Endothelial cell of umbilical vein (primary cell): ENCODE measurements around the gene MBLAC1. TPM values are rescaled to one million over a fixed set of nuclear protein-coding genes. Genes with fewer than 3 reads are reported as not detected.
A peak's percentile ranks its signal among the peaks of the same experiment; 100 is the strongest.

ENCODE experiments used
- BruUV-seq: library from RNA; stranded (reverse); fragments of 400-500 nt; replicated peaks from 2 replicates; lab custom pipeline; 2021; lab: Mats Ljungman, UMichigan
- CTCF ChIA-PET: fragments of 300-600, 350-600 bp; sonication (Branson Sonifier 250); formaldehyde crosslinking; loops from one replicate; lab custom pipeline; 2021; ENCODE audit warnings: antibody characterized with exemption, inconsistent platforms; lab: Charles Lee
- POLR2A ChIA-PET: fragments of 300-600, 350-600 bp; sonication (Branson Sonifier 250); formaldehyde crosslinking; loops from one replicate; lab custom pipeline; 2021; ENCODE audit warnings: antibody characterized with exemption, inconsistent platforms; lab: Charles Lee
- DNase-seq: peaks from one replicate; pipeline ENCODE4 v3.0.0-alpha.2; 2011; ENCODE audit warnings: low read depth, low spot score
- FAIRE-seq: peaks from 2 replicates; lab custom pipeline; 2011; peaks lifted over from hg19 to GRCh38; lab: Jason Lieb, UNC
- H2AFZ ChIP-seq: 2 replicates; pipeline ENCODE4 v1.6.0; 2012; ENCODE audit warnings: low read depth, low read length, control low read depth, inconsistent platforms
- H3K27ac ChIP-seq: 2 replicates; pipeline ENCODE4 v1.5.1; 2011; ENCODE audit warnings: low read depth, mild to moderate bottlenecking, control low read depth, low read length, moderate library complexity; ENCODE audit not compliant: insufficient read depth
- H3K27me3 ChIP-seq, 2 experiments: 2 replicates each; pipeline versions ENCODE4 v1.6.0 to v1.6.1; 2011; ENCODE audit warnings: low read length in 2 of 2, mixed read lengths in 1 of 2; ENCODE audit not compliant: control insufficient read depth in 2 of 2, insufficient read depth in 2 of 2
- H3K36me3 ChIP-seq, 2 experiments: 2 replicates in 1 of 2; 3 replicates in 1 of 2; pipeline ENCODE4 v1.5.1; 2011; ENCODE audit warnings: low read length in 2 of 2, mild to moderate bottlenecking in 1 of 2, moderate library complexity in 1 of 2; ENCODE audit not compliant: control insufficient read depth in 2 of 2, insufficient read depth in 2 of 2; ENCODE audit errors: extremely low read depth in 1 of 2
- H3K4me1 ChIP-seq: 3 replicates; pipeline ENCODE4 v1.5.1; 2011; ENCODE audit warnings: mild to moderate bottlenecking, low read length; ENCODE audit not compliant: control insufficient read depth, insufficient read depth; ENCODE audit errors: extremely low read depth
- H3K4me2 ChIP-seq: 2 replicates; pipeline ENCODE4 v1.6.1; 2011; ENCODE audit warnings: low read length, control low read depth, mixed read lengths; ENCODE audit not compliant: insufficient read depth
- H3K4me3 ChIP-seq, 3 experiments: fragments of 200-600 bp in 1 of 3; sonication (generic), shearing (Covaris generic) in 1 of 3; replicated peaks in 1 of 3; 2 replicates each; pipeline ENCODE4 v1.5.1; 2011 to 2016; ENCODE audit warnings: control low read depth in 3 of 3, low read length in 3 of 3, mild to moderate bottlenecking in 2 of 3, inconsistent platforms in 1 of 3, low read depth in 1 of 3, moderate library complexity in 1 of 3; ENCODE audit not compliant: insufficient read depth in 1 of 3
- H3K79me2 ChIP-seq: 2 replicates; pipeline ENCODE4 v1.6.0; 2012; ENCODE audit warnings: low read length, inconsistent platforms; ENCODE audit not compliant: control insufficient read depth, insufficient read depth
- H3K9ac ChIP-seq: replicated peaks from 2 replicates; pipeline ENCODE3; 2011; ENCODE audit warnings: low read length, control low read depth; ENCODE audit not compliant: insufficient read depth; ENCODE audit errors: extremely low read depth
- H3K9me1 ChIP-seq: replicated peaks from 3 replicates; pipeline ENCODE4 v1.6.0; 2011; ENCODE audit warnings: mild to moderate bottlenecking, low read length; ENCODE audit not compliant: control insufficient read depth, insufficient read depth; ENCODE audit errors: extremely low read depth
- H3K9me3 ChIP-seq: replicated peaks from 2 replicates; pipeline ENCODE4 v1.5.1; 2012; ENCODE audit warnings: low read length, inconsistent platforms; ENCODE audit not compliant: control insufficient read depth, insufficient read depth
- H4K20me1 ChIP-seq: replicated peaks from 2 replicates; pipeline ENCODE3; 2011; ENCODE audit warnings: mild to moderate bottlenecking, low read length; ENCODE audit not compliant: control insufficient read depth, insufficient read depth; ENCODE audit errors: extremely low read depth
- CTCF ChIP-seq, 2 donors: IDR thresholded peaks; 1 replicate in 1 of 2; 2 replicates in 1 of 2; pipeline ENCODE4 v1.5.1; 2011; ENCODE audit warnings: low read length in 2 of 2, mild to moderate bottlenecking in 2 of 2, moderate library complexity in 2 of 2, control low read depth in 1 of 2, inconsistent platforms in 1 of 2, low read depth in 1 of 2; ENCODE audit not compliant: insufficient read depth in 1 of 2; ENCODE audit errors: extremely low read depth in 1 of 2
- EZH2 ChIP-seq: IDR thresholded peaks from 2 replicates; pipeline ENCODE4 v1.6.1; 2012; ENCODE audit warnings: borderline replicate concordance, low read depth, mild to moderate bottlenecking, moderate library complexity, low read length, inconsistent platforms; ENCODE audit not compliant: severe bottlenecking
- FOS ChIP-seq: IDR thresholded peaks from 2 replicates; pipeline ENCODE4 v1.6.1; 2011; ENCODE audit warnings: mild to moderate bottlenecking, low read length, moderate library complexity, borderline replicate concordance; ENCODE audit not compliant: insufficient read depth
- GATA2 ChIP-seq: IDR thresholded peaks from 2 replicates; pipeline ENCODE4 v1.7.0; 2011; ENCODE audit warnings: low read depth, mild to moderate bottlenecking, moderate library complexity, mixed read lengths, low read length; ENCODE audit not compliant: insufficient read length, insufficient read depth
- JUN ChIP-seq: IDR thresholded peaks from 2 replicates; pipeline ENCODE4 v1.6.1; 2011; ENCODE audit warnings: borderline replicate concordance, low read depth; ENCODE audit not compliant: insufficient read length, insufficient read depth
- MAX ChIP-seq: IDR thresholded peaks from 2 replicates; pipeline ENCODE4 v1.6.1; 2011; ENCODE audit not compliant: insufficient read depth, insufficient read length
- MYC ChIP-seq: IDR thresholded peaks from one replicate; pipeline ENCODE4 v1.6.1; 2011; ENCODE audit warnings: mild to moderate bottlenecking, low read depth, low read length
- POLR2A ChIP-seq: IDR thresholded peaks from 2 replicates; pipeline ENCODE4 v1.6.1; 2012; ENCODE audit warnings: low read depth, mild to moderate bottlenecking, control low read depth, low read length
- POLR2AphosphoS5 ChIP-seq: IDR thresholded peaks from 2 replicates; pipeline ENCODE4 v1.6.1; 2012; ENCODE audit warnings: low read depth, mild to moderate bottlenecking, control low read depth, low read length, moderate library complexity; ENCODE audit not compliant: insufficient read depth
- dilution Hi-C: fragments of 300-500 bp; cut with MboI; formaldehyde crosslinking; loops from one replicate; pipeline ENCODE4 v1.15.0; 2019; ENCODE audit warnings: low sequenced_read_pairs; ENCODE audit not compliant: extremely low pct_ligation_motif_present
- intact Hi-C: fragments of 100-400 bp; cut with micrococcal nuclease; formaldehyde crosslinking; loops from one replicate; pipeline ENCODE4 v1.10.0; 2022
- polyA plus RNA-seq, 4 experiments: library from polyadenylated mRNA; depleted of rRNA in 3 of 4; stranded (reverse) in 3 of 4; unstranded in 1 of 4; fragments of >200 nt; gene quantifications; 2 replicates each; pipeline versions ENCODE4 v1.2.1 to v1.2.3, GENCODE V29; 2011 to 2012; ENCODE audit warnings: missing spikeins in 1 of 4
- total RNA-seq: library from RNA; stranded (reverse); gene quantifications from 2 replicates; pipeline ENCODE4 v1.2.3, GENCODE V29; 2021

The MBLAC1 gene
- total and polyA plus RNA-seq, 2 donors (not counting 3 experiments of a cell fraction or from before 2014, with no cell fraction given) = 1.8 to 2.1 TPM

GRCh38 chr7:100102950-100103840 is 23.6 kb upstream of the MBLAC1 start:
- TF ChIP-seq MAX (no peak), JUN (no peak), POLR2AphosphoS5 (no peak), MYC (no peak), GATA2 (no peak), POLR2A (no peak), CTCF (IDR thresholded peaks at IDR 0.05; ENCODE audit: extremely low read depth in 1 of 2, insufficient read depth in 1 of 2, low read depth in 1 of 2, low read length in 2 of 2) (no peak), FOS (no peak), EZH2 (no peak)
- no peaks in the 10 kb centered on the region for H3K9me1 ChIP-seq
- H2AFZ ChIP-seq = no peak overlapping the region
- H3K36me3 ChIP-seq = peaks cover 13 to 36% of the 10 kb centered on the region in 2 experiments
- H3K4me2 ChIP-seq = peak overlapping the region; percentile 61
- FAIRE-seq (no peak), DNase-seq (no peak)
- ChIA-PET CTCF (interaction anchor here (0.6 to 2.8 kb wide), 5 partner anchors 10 to 109 kb away, joined by 3 to 18 read pairs (median 3); partner anchors contain the start of gene COPS6), POLR2A (interaction anchor here (0.7 kb wide), 1 partner anchor 58 kb away, joined by 4 read pairs; no protein-coding TSS in a partner anchor)
- no peaks in the 10 kb centered on the region for H3K27me3 ChIP-seq
- peaks cover 18% of the 10 kb centered on the region for H3K4me1 ChIP-seq
- H4K20me1 ChIP-seq = no peaks in the 10 kb centered on the region
- intact Hi-C loops = loop anchor here (10.0 kb wide), 1 partner anchor 1022 kb away; the partner anchor contains the start of gene SERPINE1
- BruUV-seq = no TSS peak
- peaks cover 28% of the 10 kb centered on the region for H3K79me2 ChIP-seq
- peak overlapping the region; percentile 92 for H3K9ac ChIP-seq
- H3K4me3 ChIP-seq = no peak overlapping the region
- H3K9me3 ChIP-seq = no peaks in the 10 kb centered on the region
- no peak overlapping the region for H3K27ac ChIP-seq
- dilution Hi-C loops = no loop called here
